HL-60/S4 treated with phorbol 12-myristate 13-acetate at 8.2 ng/mL for 4 days and 3 days (cell line): ENCODE results near the gene PDGFB.
"Not testable (repeated sequence)": the region's sequence is repeated elsewhere in the genome, so short reads cannot be mapped to it uniquely, and the experiment has no call there.

ENCODE experiments used
- in situ Hi-C: fragments of 300-500 bp; cut with MboI; formaldehyde crosslinking; loops from 2 replicates; pipeline ENCODE4 v1.15.0; 2022; ENCODE audit warnings: low sequenced_read_pairs

PDGFB gene

DNA sequence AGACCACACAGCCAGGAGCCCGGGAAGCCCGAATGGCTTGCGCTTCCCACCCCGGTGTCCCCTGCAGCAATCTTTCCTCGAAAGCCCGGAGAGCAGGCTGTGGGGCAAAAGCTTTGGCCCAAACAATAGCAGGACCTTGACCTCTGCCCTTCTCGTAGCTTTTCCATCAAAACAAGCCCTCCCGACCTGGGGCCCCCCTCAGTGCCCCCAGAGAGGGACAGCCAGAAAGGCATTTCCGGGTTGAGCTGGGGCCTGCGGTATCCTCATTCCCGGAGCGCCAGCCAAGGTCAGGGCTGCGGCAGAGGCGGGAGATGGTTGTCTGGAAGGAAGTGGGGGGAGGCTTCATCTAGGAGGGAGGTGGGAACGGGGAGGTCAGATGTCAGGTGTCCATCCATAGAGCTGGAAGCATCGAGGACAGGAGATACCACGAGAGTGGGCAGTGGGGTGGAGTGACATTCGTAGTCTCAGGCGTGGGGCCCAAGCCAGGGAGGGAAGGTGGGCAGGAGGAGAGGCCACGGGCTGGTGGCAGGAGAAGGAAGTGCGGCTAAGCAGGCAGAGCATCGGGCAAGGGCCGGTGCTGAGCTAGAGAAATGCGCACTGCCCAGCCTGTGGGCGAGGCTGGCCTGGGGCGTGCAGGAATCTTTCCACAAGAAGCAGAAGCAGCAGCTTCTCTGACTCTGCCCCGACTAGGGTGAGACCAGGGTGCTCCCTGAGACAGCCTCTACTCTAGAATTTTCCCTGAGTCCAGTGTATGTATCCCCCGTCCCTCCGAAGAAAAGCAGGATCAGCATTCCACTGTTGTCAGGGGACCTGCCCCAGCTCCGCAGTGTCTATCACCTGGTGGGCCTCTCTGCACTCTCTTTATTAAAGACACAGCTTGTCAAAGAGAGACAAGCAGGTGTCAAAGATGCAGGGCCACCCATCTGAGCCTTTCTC lies 14.3 kb downstream of the PDGFB start:
- in situ Hi-C loops = no loop called here

DNA sequence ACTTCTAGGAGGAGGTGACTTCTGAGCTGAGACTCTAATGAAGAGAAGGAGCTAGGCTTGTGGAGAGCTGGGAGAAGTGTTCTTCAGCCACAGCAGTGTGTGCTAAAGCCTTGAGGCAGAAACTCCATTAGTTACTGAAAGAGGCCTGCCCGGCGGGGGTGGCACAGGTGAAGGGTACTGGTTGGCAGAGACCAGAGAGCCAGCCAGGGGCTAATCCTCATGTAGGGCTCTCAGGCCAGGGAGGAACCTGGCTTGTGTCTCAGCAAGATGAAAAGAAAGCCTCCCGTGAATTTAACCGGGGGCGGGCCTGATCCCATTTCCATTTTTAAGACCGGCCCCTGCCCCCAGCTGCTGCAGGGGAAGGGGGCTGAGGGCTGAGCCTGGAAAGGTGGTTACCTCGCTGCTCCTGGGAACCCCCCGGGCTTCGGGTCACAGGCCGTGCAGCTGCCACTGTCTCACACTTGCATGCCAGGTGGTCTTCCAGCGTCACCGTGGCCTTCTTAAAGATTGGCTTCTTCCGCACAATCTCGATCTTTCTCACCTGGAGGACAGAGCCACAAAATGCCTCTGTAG lies 15.0 kb downstream of the PDGFB start:
- in situ Hi-C loops = no loop called here

DNA sequence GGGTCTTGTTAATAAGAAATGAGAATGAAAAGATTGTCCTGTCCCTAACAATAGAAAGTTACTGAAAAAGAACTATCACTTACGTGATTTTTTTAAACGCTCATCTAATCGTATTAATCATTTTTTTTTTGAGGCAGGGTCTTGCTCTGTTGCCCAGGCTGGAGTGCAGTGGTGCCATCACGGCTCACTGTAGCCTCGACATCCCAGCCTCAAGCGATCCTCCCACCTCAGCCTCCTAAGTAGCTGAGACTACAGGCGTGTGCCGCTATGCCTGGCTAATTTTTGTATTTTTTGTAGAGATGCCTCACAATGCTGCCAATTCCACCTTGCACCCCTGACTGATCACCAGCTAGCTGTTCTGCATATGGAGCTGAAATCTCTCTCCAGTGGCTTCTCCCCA lies 15.7 kb downstream of the PDGFB start:
- in situ Hi-C loops = no loop called here

DNA sequence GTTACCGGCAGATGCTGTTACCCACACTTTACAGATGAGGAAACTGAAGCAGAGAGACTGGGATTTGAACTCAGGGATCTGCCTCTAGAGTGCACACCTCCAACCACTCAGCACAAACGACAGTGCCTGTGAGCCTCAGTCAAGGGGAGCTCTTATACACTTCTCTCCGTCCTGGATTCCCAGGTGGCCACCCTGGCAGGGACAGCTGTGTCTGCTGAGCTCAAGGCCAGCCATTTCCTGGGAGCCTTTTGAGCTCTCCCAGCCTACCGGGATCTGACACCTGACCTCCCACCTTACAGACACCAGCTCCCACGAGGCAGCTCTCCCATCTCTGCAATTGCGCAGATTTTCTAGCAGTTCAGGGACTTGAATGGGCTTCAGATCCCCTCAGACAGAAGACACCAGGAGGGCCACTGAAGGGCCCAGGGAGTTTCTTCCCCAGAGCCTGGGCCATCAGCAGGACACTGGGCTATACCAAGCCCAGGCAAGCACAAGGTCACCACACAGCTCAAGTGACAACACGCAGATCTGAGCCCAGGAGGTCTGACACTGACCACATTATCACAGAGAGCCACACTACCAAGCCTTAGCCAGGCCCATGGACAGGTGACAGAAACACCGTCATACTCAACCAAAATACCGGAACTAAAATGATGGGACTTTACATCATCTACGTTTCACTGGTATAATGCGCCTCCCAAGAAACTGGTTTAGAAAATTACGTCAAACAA lies 17.1 kb downstream of the PDGFB start:
- in situ Hi-C loops = no loop called here

DNA sequence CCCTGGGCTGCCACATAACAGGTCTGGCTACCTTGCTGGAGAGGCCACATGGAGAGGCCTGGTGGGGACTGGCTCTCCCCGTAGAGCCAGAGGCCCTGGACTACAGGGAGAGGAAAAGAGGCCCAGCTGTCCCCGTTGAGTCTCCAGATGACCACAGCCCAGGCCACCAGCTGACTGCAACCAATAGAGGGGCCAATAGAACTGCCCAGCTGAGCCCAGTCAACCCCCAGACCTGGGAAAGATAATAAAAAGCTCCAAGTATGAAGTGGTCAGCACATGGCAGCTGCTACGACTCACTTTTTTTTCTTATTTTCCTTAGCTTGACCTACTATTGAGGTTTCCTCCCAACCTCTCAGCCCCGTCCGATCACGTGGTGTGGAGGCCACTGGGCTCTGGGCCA lies 18.4 kb downstream of the PDGFB start:
- in situ Hi-C loops = no loop called here

DNA sequence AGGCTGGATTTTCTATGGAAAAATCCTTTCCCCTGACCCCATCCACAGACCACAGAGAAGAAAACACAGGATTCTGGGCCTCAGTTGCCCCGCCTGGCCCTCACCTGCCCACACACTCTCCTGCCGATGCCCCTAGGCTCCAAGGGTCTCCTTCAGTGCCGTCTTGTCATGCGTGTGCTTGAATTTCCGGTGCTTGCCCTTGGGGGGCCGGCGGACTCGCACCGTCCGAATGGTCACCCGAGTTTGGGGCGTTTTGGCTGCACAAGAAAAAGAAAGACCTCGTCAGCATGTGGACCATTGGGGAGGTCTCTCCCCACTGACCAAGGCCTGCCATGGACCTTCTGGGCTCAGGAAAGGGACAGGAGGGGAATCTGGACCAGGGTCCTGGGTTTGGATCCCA lies 19.2 kb downstream of the PDGFB start:
- in situ Hi-C loops = no loop called here

DNA sequence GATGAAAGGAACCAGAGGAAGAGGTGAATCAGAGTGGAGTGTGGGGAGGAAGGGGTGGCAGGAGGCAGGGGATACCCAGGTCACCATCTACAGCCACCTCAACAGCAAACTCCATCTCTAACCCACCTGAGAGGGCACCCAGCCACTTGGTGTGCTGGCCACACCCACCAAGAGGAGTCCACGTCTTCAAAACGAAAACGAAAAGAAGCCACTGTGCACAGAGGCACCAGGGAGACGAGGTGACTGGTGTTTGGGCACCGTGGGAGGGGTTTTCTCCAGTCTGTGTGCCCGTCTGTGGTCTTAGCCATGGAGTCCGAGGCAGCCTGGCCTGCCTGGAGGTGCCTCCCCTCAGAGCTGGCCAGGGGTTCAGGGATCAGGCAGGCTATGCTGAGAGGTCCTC lies 20.2 kb downstream of the PDGFB start:
- in situ Hi-C loops = no loop called here

DNA sequence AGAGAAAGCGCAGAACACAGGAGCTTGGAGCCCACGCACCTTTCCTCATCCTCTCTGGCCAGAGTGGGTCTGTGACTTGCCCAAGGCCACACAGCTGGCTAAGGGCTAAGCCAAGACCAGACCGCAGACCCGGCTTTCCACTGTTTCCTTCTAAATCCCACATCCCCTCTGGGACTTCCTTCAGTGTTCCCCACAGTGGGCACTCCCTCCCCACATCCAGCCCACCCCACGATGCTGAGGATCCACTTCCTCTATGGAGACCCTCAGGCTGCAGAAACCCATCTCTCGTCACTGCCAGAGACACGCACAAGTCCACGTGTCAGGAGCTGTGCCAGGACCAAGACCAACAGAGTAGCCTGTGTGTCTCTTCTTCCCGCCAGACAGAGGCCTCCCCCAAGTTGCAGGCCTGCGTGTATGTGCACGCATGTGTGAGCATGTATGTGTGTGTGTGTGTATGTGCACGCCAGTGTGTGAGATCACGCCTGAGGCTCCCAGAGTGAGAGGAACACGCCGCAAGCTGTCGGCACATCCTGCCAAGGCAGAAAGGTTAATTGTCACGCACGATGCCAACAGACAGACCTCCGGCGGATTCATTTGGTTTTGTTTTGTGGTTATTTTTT lies 21.6 kb downstream of the PDGFB start:
- in situ Hi-C loops = no loop called here

DNA sequence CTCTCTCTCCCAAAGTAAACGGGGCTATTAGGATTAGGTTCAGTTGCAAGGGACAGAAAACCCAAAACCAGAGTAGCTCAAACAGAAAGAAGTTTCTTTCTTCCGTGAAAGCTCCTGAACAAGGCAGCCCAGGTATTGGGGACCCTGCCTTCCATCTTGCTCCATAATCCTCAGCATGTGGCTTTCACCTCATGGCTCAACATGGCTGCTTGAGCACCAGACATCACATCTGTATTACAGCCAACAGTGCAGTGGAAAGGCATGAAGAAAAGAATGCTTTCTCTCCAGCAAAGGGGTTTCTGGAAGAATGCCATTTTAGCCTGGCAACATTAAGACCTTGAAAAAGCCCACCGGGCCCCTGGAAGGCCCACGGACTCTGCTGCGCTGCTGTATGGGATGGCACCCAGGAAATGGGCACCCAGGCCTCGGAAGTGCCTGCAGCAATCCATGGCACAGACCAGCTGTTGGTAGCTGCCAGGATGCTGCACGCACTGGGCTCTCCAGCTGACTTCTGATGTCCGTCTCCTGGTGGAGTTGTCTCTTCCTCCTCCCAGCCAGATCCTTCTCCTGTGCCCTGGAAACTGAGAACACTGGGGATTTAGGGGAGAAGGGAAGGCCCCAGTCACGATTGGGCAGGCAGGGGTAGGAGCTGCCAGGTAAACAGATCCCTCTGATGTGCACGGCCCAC lies 22.6 kb downstream of the PDGFB start:
- in situ Hi-C loops = no loop called here

DNA sequence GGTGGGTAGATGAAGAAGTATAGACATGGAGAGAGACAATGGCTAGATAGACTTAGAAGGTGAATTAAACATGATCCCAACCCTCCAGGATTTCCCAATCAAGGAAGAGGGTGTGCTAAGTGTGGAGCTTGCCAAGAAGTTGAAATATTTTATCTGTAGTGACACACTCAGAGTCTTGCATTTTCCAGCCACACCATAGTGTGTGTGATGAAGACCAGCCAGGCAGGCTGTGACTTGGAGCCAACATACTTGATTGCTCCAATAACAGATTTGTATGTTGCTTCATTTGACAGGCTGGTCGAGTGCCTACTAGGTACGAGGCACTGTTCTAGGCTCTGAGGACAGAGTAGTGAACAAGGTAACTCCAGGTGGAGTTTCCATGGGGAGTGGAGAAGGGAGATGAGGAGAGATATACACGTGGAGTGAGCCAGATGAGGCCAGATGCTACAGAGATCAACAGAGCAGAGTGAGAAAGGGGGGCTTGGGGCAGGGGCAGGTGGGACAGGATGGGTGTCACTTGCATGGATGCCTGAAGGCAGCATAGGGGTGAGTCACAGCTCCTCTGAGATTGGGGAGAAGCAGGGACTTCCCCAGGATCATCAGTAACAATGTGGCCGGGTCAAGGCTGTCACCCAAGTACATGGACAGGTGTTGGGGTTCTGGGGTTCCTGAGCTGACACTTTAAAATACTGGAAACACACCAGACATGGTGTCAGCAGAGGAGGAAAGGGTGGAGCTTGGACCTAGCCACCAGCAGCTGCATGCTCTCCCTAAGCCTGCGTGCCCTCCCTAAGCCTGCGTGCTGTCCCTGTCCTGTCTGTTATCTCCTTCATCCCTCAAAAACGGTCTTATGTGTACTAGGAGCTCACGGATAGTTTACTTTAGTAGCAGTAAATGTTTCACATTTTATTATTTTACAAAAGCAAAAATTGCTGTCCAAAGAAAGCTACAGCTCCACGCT lies 23.6 kb downstream of the PDGFB start:
- in situ Hi-C loops = no loop called here

DNA sequence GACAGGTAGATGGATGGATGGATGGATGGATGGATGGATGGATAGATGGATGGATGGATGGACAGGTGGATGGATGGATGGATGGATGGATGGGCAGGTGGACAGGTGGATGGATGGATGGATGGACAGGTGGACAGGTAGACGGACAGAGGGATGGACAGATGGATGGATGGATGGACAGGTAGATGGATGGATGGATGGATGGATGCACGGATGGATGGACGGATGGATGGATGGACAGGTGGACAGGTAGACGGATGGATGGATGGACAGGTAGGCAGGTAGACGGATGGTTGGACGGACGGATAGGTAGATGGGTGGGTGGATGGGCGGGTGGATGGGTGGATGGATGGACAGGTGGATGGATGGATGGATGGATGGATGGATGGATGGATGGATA lies 24.3 kb downstream of the PDGFB start:
- in situ Hi-C loops = no loop called here

DNA sequence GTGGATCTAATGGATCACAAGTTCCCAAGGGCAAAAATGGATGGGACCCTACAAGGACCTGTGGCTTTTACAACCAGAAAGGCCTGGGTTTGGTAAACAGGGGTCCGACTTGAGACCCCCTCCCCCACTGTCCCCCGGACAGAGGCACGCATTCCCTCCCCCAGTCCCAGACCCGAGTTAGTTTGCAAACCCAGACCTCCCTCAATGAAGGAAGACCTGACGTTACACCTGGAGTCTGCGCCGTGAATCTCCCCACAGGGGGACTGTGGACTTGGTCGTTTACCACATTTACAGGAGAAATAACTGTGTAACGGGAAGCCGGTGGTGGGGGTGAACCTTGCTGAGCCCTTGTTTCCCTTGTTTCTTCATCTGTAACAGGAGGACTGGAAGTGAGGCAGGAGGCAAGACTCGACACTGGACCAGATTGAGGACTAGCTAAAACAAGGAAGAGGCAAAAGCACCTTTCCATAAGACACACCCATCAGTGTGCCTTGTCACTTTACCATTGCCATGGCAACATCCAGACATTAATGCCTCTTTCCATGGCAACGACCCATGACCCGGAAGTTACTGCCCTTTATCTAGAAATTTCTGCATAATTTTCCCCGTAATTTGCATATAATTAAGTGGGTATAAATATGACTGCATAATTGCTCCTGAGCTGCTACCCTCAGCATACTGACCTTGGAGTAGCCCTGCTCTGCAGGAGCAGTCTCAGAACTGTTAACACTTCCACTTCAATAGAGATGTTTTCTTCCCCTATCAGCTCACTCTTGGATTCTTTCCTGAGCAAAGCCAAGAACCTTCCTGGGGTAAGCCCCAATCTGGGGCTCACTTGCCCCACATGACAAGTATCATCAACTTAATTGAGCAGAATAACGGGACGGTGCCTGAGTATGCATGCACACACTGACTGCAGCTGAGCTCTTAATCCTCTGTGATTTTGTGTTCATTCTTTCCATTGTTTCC lies 25.4 kb downstream of the PDGFB start:
- in situ Hi-C loops = no loop called here

DNA sequence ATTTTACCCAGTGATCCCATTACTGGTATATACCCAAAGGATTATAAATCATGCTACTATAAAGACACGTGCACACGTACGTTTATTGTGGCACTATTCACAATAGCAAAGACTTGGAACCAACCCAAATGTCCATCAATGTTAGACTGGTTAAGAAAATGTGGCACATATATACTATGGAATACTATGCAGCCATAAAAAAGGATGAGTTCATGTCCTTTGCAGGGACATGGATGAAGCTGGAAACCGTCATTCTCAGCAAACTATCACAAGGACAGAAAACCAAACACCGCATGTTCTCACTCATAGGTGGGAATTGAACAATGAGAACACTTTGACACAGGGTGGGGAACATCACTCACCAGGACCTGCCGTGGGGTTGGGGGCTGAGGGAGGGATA lies 26.4 kb downstream of the PDGFB start:
- in situ Hi-C loops = not testable (repeated sequence)

DNA sequence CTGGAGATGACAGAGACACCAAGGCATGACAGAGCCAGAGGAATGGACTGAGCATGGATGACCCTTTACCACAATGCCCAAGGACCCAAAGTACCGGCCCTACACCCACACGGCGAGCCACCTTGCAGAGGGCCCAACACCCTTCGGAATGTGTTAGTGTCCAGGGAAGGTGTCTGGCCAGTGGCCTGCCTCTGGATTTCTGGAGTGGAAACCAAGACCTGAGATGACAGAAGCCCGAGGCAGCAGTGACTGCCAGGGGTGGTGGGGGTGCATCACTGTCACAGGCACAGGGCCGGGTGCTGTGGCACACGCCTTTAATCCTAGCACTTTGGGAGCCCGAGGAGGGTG lies 28.7 kb downstream of the PDGFB start:
- in situ Hi-C loops = no loop called here

DNA sequence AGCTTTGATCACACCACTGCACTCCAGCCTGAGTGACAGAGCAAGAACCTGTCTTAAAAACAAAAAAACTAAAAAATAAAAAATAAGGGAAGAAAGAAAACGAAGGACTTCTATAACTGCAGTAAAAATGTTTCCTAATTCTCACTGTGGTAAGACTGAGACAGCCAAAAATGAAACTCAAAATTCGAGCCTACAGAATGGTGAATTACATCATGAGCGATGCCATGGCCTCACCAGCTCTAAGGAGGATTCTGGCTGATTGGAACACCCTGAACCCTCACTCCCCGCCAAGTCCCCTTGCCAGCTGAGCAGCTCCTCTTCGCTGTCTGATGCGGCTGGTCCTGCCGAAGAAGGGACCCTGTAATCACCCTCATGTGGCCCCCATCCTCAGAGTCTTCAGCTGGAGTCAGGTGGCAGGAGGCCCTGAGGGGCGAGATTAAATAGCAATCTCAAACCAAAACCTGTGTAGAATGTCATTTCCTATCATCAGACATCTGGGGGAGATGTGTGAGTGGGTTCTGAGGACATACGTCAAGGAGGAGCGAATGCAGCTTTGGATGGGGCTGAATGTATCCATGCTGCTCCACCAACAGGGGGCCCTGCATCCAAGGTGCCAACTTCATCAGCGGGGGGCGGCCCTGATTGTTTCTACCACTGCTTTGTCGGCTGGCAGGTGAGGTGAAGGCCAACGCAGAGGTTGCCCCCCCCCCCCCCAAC lies 29.2 kb downstream of the PDGFB start:
- in situ Hi-C loops = no loop called here

DNA sequence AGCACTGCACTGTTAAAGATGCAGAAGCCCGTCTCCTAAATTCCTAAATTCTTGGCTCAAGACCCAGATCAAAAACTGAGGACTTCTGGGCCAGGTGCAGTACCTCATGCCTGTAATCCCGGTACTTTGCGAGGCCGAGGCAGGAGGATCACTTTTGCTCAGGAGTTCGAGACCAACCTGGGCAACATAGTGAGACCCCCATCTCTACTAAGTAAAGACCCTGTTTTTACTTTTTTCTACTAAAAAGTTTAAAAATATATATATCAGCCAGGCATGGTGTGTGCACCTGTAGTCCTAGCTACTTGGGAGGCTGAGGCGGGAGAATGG lies 29.7 kb downstream of the PDGFB start:
- in situ Hi-C loops = no loop called here

DNA sequence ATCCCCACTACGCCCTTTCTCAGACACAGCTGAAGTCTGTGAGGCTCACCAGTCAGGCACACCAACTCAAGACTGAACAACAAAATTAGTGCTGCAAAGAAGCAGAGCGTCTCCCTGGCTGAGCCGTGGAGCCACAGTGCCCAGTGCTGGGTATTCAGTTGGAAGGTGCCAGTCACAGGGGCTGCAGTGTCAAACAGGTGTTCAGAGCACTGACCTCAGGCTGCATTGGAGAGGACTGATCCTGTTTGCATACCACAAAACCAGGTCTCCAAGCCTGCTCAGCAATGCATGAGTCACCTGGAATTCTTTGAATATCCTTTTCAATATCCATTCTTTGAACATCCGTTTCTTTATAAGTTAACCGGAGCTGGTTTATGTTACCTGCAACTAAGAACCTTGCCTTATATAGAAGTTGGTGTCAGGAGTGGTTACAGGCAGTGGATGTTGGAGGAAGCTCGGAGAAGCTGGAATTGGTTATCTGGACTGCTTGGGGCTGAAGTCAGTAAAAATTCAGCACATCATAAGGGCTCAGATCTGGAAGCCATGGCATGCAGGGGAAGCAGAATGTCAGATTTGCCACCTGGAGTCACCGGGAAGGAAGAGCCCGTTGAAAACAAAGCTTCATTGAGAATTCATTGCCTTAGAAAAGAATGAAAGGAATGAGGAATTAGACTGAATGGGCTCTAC lies 30.3 kb downstream of the PDGFB start:
- in situ Hi-C loops = no loop called here

DNA sequence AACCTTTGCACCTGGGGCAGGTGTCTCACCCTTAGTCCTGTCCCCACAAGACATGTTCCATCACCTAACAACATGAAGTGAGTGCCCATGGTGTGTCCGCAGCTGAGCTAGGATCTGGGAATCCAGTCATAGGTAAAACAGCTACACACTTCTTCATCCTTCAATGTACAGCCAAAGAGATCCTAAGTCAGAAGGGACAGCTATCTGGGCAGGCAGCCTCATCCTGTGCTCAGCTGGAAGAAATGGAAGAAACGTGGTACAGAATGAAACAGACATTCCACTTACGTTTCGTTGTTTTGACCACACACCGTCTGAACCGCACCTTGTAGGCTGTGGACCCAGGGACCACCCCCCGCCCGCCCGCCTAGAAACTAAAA lies 30.8 kb downstream of the PDGFB start:
- in situ Hi-C loops = no loop called here
